GM23338 (cell line): Measurements from ENCODE around the gene ZNF385C. TPM values are rescaled to one million over a fixed set of nuclear protein-coding genes. Genes with fewer than 3 reads are reported as not detected.
A peak's percentile ranks its signal among the peaks of the same experiment; 100 is the strongest.

ENCODE experiments used
- ATAC-seq: fragments of 200-7000 bp; cut with Tn5 transposase; 3 replicates; pipeline ENCODE4 v1.9.1; 2020
- DNase-seq: peaks from one replicate; pipeline ENCODE4 v3.0.0-alpha.2; 2015; ENCODE audit warnings: low spot score
- H2AFZ ChIP-seq: fragments of 200-600 bp; sonication (generic); 2 replicates; pipeline ENCODE4 v1.8.0; 2016; ENCODE audit warnings: antibody characterized with exemption, mild to moderate bottlenecking, moderate library complexity
- H3F3A ChIP-seq: fragments of 200-600 bp; sonication (generic); replicated peaks from 2 replicates; pipeline ENCODE4 v1.8.0; 2017; ENCODE audit warnings: antibody characterized with exemption, mixed run types, low read depth
- H3K27ac ChIP-seq: fragments of 200-600 bp; sonication (generic); 2 replicates; pipeline ENCODE4 v1.6.1; 2016; ENCODE audit warnings: low read depth
- H3K27me3 ChIP-seq: fragments of 200-600 bp; sonication (generic); 2 replicates; pipeline ENCODE4 v1.8.0; 2016; ENCODE audit warnings: mild to moderate bottlenecking, mixed run types, moderate library complexity; ENCODE audit not compliant: insufficient read depth
- H3K36me3 ChIP-seq: fragments of 200-600 bp; sonication (generic); 2 replicates; pipeline ENCODE4 v1.8.0; 2016; ENCODE audit warnings: mild to moderate bottlenecking; ENCODE audit not compliant: insufficient read depth
- H3K4me1 ChIP-seq: fragments of 200-600 bp; sonication (generic); 2 replicates; pipeline ENCODE4 v1.8.0; 2016; ENCODE audit warnings: mild to moderate bottlenecking, moderate library complexity; ENCODE audit not compliant: insufficient read depth
- H3K4me2 ChIP-seq: fragments of 200-600 bp; sonication (generic); 2 replicates; pipeline ENCODE4 v1.7.1; 2017; ENCODE audit warnings: mixed run types
- H3K4me3 ChIP-seq: fragments of 200-600 bp; sonication (generic); 2 replicates; pipeline ENCODE4 v1.6.1; 2016; ENCODE audit warnings: mixed run types
- H3K79me2 ChIP-seq: fragments of 200-600 bp; sonication (generic); replicated peaks from 2 replicates; pipeline ENCODE4 v1.8.0; 2017; ENCODE audit warnings: mild to moderate bottlenecking; ENCODE audit not compliant: insufficient read depth
- H3K9me2 ChIP-seq: fragments of 200-600 bp; sonication (generic); 2 replicates; pipeline ENCODE4 v1.8.0; 2017; ENCODE audit not compliant: insufficient read depth
- H4K20me1 ChIP-seq: fragments of 200-600 bp; sonication (generic); replicated peaks from 2 replicates; pipeline ENCODE4 v1.8.0; 2017; ENCODE audit warnings: mild to moderate bottlenecking; ENCODE audit not compliant: insufficient read depth
- H3K27ac Mint-ChIP-seq: 2 replicates; pipeline ENCODE4 v1.8.0; 2020; ENCODE audit warnings: inconsistent platforms, mild to moderate bottlenecking, moderate library complexity, mixed read lengths
- H3K27me3 Mint-ChIP-seq: 3 replicates; pipeline ENCODE4 v1.8.0; 2022; ENCODE audit warnings: low read depth, mild to moderate bottlenecking, moderate library complexity, mixed read lengths, inconsistent platforms; ENCODE audit not compliant: insufficient read depth, poor library complexity
- H3K36me3 Mint-ChIP-seq: 3 replicates; pipeline ENCODE4 v1.8.0; 2021; ENCODE audit warnings: low read depth, mild to moderate bottlenecking, inconsistent platforms, moderate library complexity, mixed read lengths
- H3K4me1 Mint-ChIP-seq: 3 replicates; pipeline ENCODE4 v1.8.0; 2020; ENCODE audit warnings: mild to moderate bottlenecking, inconsistent platforms, mixed read lengths
- H3K4me3 Mint-ChIP-seq: 3 replicates; pipeline ENCODE4 v1.8.0; 2021; ENCODE audit warnings: moderate library complexity, mild to moderate bottlenecking, inconsistent platforms, mixed read lengths
- H3K9me3 Mint-ChIP-seq: 3 replicates; pipeline ENCODE4 v1.8.0; 2020; ENCODE audit warnings: moderate library complexity, mild to moderate bottlenecking, inconsistent platforms, mixed read lengths
- CREB1 ChIP-seq: fragments of 250-450 bp; sonication (Bioruptor Pico); IDR thresholded peaks from 2 replicates; pipeline ENCODE4 v1.5.0; 2020; ENCODE audit warnings: low read depth, mild to moderate bottlenecking, moderate library complexity
- EZH2 ChIP-seq: fragments of 200-600 bp; sonication (generic); IDR thresholded peaks from one replicate; pipeline ENCODE4 v1.8.0; 2017; ENCODE audit warnings: antibody characterized with exemption, mild to moderate bottlenecking, low read depth; ENCODE audit not compliant: unreplicated experiment
- EZH2phosphoT487 ChIP-seq: fragments of 200-600 bp; sonication (generic); IDR thresholded peaks from one replicate; pipeline ENCODE4 v1.8.1; 2018; ENCODE audit warnings: antibody characterized with exemption; ENCODE audit not compliant: unreplicated experiment
- JUNB ChIP-seq: IDR thresholded peaks from one replicate; pipeline ENCODE4 v1.6.1; 2016; ENCODE audit warnings: antibody characterized with exemption; ENCODE audit not compliant: unreplicated experiment
- NANOG ChIP-seq: IDR thresholded peaks from 2 replicates; pipeline ENCODE4 v1.6.1; 2016; ENCODE audit warnings: antibody characterized with exemption, borderline replicate concordance
- POLR2AphosphoS5 ChIP-seq: IDR thresholded peaks from 2 replicates; pipeline ENCODE4 v1.6.1; 2016; ENCODE audit warnings: antibody characterized with exemption, low read depth
- STAT1 ChIP-seq: IDR thresholded peaks from one replicate; pipeline ENCODE4 v1.6.1; 2016; ENCODE audit warnings: antibody characterized with exemption; ENCODE audit not compliant: unreplicated experiment
- ZNF114 ChIP-seq: fragments of 250-450 bp; sonication (Bioruptor Pico); IDR thresholded peaks from 2 replicates; pipeline ENCODE4 v1.5.0; 2020; ENCODE audit warnings: mild to moderate bottlenecking, moderate library complexity
- ZNF331 ChIP-seq: fragments of 250-450 bp; sonication (Bioruptor Pico); IDR thresholded peaks from 2 replicates; pipeline ENCODE4 v1.5.0; 2020; ENCODE audit warnings: low read depth, mild to moderate bottlenecking, moderate library complexity
- polyA plus RNA-seq: library from polyadenylated mRNA; unstranded; fragments of >200 nt; fragmentation: Nextera tagmentation; extraction: Ambion mirVana; gene quantifications from 2 replicates; pipeline ENCODE4 v1.2.1, GENCODE V29; 2016
- total RNA-seq: library from RNA; depleted of rRNA; stranded (reverse); fragments of >200 nt; shearing (Covaris generic); gene quantifications from 2 replicates; pipeline ENCODE4 v1.2.3, GENCODE V29; 2014
- TF ChIP-seq, protein P1 (sequence below): IDR thresholded peaks from one replicate; pipeline ENCODE4 v1.6.1; 2018; ENCODE audit warnings: antibody characterized with exemption; ENCODE audit not compliant: unreplicated experiment
- TF ChIP-seq, protein P2 (sequence below): fragments of 250-450 bp; sonication (Bioruptor Pico); IDR thresholded peaks from 2 replicates; pipeline ENCODE4 v1.5.0; 2020; ENCODE audit warnings: mild to moderate bottlenecking, moderate library complexity
- TF ChIP-seq, protein P3 (sequence below), 2 experiments: fragments of 200-600 bp in 1 of 2; sonication (generic) in 1 of 2; conservative IDR thresholded peaks; 2 replicates each; pipeline versions ENCODE4 v1.5.1 to v1.6.1; 2016 to 2017; ENCODE audit warnings: antibody characterized with exemption in 2 of 2, low read depth in 2 of 2, mild to moderate bottlenecking in 2 of 2, moderate library complexity in 1 of 2
- TF ChIP-seq, protein P4 (sequence below): IDR thresholded peaks from 2 replicates; pipeline ENCODE4 v1.6.1; 2016; ENCODE audit warnings: antibody characterized with exemption

ZNF385C gene
- total and polyA plus RNA-seq, 2 experiments from 2014 or later: 1.9 to 3.1 TPM

DNA sequence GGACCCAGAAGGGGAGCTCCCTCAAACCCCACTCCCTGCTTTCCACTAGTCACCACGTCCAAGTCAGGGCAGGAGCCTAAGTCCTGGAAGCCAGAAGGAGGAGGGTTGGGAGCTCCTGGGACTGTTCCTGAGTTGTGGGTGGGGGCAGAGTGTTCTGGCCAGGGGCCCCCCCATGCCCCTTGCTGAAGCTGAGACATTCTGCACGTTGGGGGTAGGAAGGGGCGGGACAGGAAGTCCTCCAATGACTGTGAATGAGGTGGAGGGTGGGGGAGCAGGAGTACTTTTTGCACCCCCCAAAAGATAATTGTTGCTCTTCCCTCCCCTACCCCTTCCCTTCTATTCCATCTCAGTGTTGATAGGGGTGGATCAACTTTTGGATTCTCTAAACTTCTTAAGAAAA, 26.5 kb downstream of the ZNF385C start:
- Histone ChIP-seq H2AFZ (peak overlapping the region; percentile 96), H4K20me1 (no peaks in the 10 kb centered on the region), H3K27ac (no peak overlapping the region), H3K9me2 (no peaks in the 10 kb centered on the region), H3K4me3 (peak overlapping the region; percentile 78), H3F3A (no peaks in the 10 kb centered on the region), H3K79me2 (no peaks in the 10 kb centered on the region), H3K4me2 (peak overlapping the region; percentile 88), H3K36me3 (no peaks in the 10 kb centered on the region), H3K27me3 (0 out of 2 replicates have a peak, but pooled peaks cover 9% of the 10 kb centered on the region), H3K4me1 (peaks cover 9% of the 10 kb centered on the region; the same call in 1 of the 2 replicates)
- TF ChIP-seq, protein P1, sequence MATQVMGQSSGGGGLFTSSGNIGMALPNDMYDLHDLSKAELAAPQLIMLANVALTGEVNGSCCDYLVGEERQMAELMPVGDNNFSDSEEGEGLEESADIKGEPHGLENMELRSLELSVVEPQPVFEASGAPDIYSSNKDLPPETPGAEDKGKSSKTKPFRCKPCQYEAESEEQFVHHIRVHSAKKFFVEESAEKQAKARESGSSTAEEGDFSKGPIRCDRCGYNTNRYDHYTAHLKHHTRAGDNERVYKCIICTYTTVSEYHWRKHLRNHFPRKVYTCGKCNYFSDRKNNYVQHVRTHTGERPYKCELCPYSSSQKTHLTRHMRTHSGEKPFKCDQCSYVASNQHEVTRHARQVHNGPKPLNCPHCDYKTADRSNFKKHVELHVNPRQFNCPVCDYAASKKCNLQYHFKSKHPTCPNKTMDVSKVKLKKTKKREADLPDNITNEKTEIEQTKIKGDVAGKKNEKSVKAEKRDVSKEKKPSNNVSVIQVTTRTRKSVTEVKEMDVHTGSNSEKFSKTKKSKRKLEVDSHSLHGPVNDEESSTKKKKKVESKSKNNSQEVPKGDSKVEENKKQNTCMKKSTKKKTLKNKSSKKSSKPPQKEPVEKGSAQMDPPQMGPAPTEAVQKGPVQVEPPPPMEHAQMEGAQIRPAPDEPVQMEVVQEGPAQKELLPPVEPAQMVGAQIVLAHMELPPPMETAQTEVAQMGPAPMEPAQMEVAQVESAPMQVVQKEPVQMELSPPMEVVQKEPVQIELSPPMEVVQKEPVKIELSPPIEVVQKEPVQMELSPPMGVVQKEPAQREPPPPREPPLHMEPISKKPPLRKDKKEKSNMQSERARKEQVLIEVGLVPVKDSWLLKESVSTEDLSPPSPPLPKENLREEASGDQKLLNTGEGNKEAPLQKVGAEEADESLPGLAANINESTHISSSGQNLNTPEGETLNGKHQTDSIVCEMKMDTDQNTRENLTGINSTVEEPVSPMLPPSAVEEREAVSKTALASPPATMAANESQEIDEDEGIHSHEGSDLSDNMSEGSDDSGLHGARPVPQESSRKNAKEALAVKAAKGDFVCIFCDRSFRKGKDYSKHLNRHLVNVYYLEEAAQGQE: no peak
- TF ChIP-seq ZNF114 (CRISPR knock-in tag): no peak
- TF ChIP-seq, protein P2, sequence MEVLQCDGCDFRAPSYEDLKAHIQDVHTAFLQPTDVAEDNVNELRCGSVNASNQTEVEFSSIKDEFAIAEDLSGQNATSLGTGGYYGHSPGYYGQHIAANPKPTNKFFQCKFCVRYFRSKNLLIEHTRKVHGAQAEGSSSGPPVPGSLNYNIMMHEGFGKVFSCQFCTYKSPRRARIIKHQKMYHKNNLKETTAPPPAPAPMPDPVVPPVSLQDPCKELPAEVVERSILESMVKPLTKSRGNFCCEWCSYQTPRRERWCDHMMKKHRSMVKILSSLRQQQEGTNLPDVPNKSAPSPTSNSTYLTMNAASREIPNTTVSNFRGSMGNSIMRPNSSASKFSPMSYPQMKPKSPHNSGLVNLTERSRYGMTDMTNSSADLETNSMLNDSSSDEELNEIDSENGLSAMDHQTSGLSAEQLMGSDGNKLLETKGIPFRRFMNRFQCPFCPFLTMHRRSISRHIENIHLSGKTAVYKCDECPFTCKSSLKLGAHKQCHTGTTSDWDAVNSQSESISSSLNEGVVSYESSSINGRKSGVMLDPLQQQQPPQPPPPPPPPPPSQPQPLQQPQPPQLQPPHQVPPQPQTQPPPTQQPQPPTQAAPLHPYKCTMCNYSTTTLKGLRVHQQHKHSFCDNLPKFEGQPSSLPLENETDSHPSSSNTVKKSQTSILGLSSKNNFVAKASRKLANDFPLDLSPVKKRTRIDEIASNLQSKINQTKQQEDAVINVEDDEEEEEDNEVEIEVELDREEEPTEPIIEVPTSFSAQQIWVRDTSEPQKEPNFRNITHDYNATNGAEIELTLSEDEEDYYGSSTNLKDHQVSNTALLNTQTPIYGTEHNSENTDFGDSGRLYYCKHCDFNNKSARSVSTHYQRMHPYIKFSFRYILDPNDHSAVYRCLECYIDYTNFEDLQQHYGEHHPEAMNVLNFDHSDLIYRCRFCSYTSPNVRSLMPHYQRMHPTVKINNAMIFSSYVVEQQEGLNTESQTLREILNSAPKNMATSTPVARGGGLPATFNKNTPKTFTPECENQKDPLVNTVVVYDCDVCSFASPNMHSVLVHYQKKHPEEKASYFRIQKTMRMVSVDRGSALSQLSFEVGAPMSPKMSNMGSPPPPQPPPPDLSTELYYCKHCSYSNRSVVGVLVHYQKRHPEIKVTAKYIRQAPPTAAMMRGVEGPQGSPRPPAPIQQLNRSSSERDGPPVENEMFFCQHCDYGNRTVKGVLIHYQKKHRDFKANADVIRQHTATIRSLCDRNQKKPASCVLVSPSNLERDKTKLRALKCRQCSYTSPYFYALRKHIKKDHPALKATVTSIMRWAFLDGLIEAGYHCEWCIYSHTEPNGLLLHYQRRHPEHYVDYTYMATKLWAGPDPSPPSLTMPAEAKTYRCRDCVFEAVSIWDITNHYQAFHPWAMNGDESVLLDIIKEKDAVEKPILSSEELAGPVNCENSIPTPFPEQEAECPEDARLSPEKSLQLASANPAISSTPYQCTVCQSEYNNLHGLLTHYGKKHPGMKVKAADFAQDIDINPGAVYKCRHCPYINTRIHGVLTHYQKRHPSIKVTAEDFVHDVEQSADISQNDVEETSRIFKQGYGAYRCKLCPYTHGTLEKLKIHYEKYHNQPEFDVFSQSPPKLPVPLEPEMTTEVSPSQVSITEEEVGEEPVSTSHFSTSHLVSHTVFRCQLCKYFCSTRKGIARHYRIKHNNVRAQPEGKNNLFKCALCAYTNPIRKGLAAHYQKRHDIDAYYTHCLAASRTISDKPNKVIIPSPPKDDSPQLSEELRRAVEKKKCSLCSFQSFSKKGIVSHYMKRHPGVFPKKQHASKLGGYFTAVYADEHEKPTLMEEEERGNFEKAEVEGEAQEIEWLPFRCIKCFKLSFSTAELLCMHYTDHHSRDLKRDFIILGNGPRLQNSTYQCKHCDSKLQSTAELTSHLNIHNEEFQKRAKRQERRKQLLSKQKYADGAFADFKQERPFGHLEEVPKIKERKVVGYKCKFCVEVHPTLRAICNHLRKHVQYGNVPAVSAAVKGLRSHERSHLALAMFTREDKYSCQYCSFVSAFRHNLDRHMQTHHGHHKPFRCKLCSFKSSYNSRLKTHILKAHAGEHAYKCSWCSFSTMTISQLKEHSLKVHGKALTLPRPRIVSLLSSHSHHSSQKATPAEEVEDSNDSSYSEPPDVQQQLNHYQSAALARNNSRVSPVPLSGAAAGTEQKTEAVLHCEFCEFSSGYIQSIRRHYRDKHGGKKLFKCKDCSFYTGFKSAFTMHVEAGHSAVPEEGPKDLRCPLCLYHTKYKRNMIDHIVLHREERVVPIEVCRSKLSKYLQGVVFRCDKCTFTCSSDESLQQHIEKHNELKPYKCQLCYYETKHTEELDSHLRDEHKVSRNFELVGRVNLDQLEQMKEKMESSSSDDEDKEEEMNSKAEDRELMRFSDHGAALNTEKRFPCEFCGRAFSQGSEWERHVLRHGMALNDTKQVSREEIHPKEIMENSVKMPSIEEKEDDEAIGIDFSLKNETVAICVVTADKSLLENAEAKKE (CRISPR knock-in tag): no peak
- TF ChIP-seq, protein P3, sequence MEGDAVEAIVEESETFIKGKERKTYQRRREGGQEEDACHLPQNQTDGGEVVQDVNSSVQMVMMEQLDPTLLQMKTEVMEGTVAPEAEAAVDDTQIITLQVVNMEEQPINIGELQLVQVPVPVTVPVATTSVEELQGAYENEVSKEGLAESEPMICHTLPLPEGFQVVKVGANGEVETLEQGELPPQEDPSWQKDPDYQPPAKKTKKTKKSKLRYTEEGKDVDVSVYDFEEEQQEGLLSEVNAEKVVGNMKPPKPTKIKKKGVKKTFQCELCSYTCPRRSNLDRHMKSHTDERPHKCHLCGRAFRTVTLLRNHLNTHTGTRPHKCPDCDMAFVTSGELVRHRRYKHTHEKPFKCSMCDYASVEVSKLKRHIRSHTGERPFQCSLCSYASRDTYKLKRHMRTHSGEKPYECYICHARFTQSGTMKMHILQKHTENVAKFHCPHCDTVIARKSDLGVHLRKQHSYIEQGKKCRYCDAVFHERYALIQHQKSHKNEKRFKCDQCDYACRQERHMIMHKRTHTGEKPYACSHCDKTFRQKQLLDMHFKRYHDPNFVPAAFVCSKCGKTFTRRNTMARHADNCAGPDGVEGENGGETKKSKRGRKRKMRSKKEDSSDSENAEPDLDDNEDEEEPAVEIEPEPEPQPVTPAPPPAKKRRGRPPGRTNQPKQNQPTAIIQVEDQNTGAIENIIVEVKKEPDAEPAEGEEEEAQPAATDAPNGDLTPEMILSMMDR (conservative IDR thresholded peaks at IDR 0.05; ENCODE audit: low read depth in 2 of 2): no peak
- TF ChIP-seq EZH2: no peak
- TF ChIP-seq JUNB: no peak
- no peak for TF ChIP-seq EZH2phosphoT487
- TF ChIP-seq ZNF331 (CRISPR knock-in tag): no peak
- TF ChIP-seq, protein P4, sequence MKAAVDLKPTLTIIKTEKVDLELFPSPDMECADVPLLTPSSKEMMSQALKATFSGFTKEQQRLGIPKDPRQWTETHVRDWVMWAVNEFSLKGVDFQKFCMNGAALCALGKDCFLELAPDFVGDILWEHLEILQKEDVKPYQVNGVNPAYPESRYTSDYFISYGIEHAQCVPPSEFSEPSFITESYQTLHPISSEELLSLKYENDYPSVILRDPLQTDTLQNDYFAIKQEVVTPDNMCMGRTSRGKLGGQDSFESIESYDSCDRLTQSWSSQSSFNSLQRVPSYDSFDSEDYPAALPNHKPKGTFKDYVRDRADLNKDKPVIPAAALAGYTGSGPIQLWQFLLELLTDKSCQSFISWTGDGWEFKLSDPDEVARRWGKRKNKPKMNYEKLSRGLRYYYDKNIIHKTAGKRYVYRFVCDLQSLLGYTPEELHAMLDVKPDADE: no peak; the same call in 1 of the 2 replicates
- no peak for TF ChIP-seq CREB1 (CRISPR knock-in tag)
- no peak for TF ChIP-seq STAT1
- TF ChIP-seq POLR2AphosphoS5: no peak
- no peak for TF ChIP-seq NANOG
- H3K36me3 Mint-ChIP-seq: no peaks in the 10 kb centered on the region
- H3K27me3 Mint-ChIP-seq: peaks cover 19% of the 10 kb centered on the region
- no peak overlapping the region for H3K27ac Mint-ChIP-seq
- peak overlapping the region; percentile 73 for H3K4me3 Mint-ChIP-seq
- ATAC-seq: peak; percentile 12
- no peak for DNase-seq
- H3K4me1 Mint-ChIP-seq: peaks cover 23% of the 10 kb centered on the region; the same call in 2 of the 3 replicates
- no peaks in the 10 kb centered on the region for H3K9me3 Mint-ChIP-seq
